ENCODE measurements around the gene NLRP3. TPM values are rescaled to one million over a fixed set of nuclear protein-coding genes. Genes with fewer than 3 reads are reported as not detected.
A peak's percentile ranks its signal among the peaks of the same experiment; 100 is the strongest.

Gene NLRP3
- polyA plus RNA-seq, 4 donors = 0.87 to 2.1 (median 1.2) TPM

GRCh38 chr1:247435759-247436147 lies 19.8 kb downstream of the NLRP3 start:
- no peak for DNase-seq (ENCODE audit: low read depth in 4 of 4, low spot score in 3 of 4)

GRCh38 chr1:247437551-247438505 lies 21.9 kb downstream of the NLRP3 start:
- DNase-seq (ENCODE audit: low read depth in 4 of 4, low spot score in 3 of 4) = no peak

GRCh38 chr1:247440001-247440620 lies 24.1 kb downstream of the NLRP3 start:
- no peak for DNase-seq (ENCODE audit: low read depth in 4 of 4, low spot score in 3 of 4)

- no peak for DNase-seq (ENCODE audit: low read depth in 4 of 4, low spot score in 3 of 4)
These were observed 25.6 kb downstream of the NLRP3 start for GRCh38 chr1:247441606-247442005.

GRCh38 chr1:247442164-247442563 lies 26.2 kb downstream of the NLRP3 start:
- DNase-seq (ENCODE audit: low read depth in 4 of 4, low spot score in 3 of 4) = no peak

GRCh38 chr1:247443641-247444040 lies 27.7 kb downstream of the NLRP3 start:
- no peak for DNase-seq (ENCODE audit: low read depth in 4 of 4, low spot score in 3 of 4)

- DNase-seq (ENCODE audit: low read depth in 4 of 4, low spot score in 3 of 4) = no peak
These were observed 28.6 kb downstream of the NLRP3 start for GRCh38 chr1:247444571-247444970.

GRCh38 chr1:247445526-247446356 lies 29.8 kb downstream of the NLRP3 start:
- DNase-seq (ENCODE audit: low read depth in 4 of 4, low spot score in 3 of 4) = no peak

- DNase-seq (ENCODE audit: low read depth in 4 of 4, low spot score in 3 of 4) = no peak
These were observed 31.4 kb downstream of the NLRP3 start for GRCh38 chr1:247447162-247447909.

GRCh38 chr1:247448107-247448791 lies 32.3 kb downstream of the NLRP3 start:
- DNase-seq (ENCODE audit: low read depth in 4 of 4, low spot score in 3 of 4) = peak; percentile 26 to 50 (median 45)

GRCh38 chr1:247451388-247452010 lies 35.5 kb downstream of the NLRP3 start:
- DNase-seq (ENCODE audit: low read depth in 4 of 4, low spot score in 3 of 4) = no peak

GRCh38 chr1:247452447-247453039 lies 36.6 kb downstream of the NLRP3 start:
- no peak for DNase-seq (ENCODE audit: low read depth in 4 of 4, low spot score in 3 of 4)

- DNase-seq (ENCODE audit: low read depth in 4 of 4, low spot score in 3 of 4) = no peak
These were observed 37.3 kb downstream of the NLRP3 start for GRCh38 chr1:247453245-247453644.

GRCh38 chr1:247453997-247454396 lies 38.0 kb downstream of the NLRP3 start:
- no peak for DNase-seq (ENCODE audit: low read depth in 4 of 4, low spot score in 3 of 4)

- no peak for DNase-seq (ENCODE audit: low read depth in 4 of 4, low spot score in 3 of 4)
These were observed 40.0 kb downstream of the NLRP3 start for GRCh38 chr1:247456021-247456420.

GRCh38 chr1:247456914-247457639 lies 41.1 kb downstream of the NLRP3 start:
- no peak for DNase-seq (ENCODE audit: low read depth in 4 of 4, low spot score in 3 of 4)

GRCh38 chr1:247459507-247459906 lies 43.5 kb downstream of the NLRP3 start:
- no peak for DNase-seq (ENCODE audit: low read depth in 4 of 4, low spot score in 3 of 4)

GRCh38 chr1:247465796-247466195 lies 49.8 kb downstream of the NLRP3 start:
- DNase-seq (ENCODE audit: low read depth in 4 of 4, low spot score in 3 of 4) = no peak

All from left renal pelvis (tissue), 4 donors.